T-helper 22 cell (primary cell): ENCODE measurements around the gene ANXA11.

Experiments
- DNase-seq: peaks from one replicate; pipeline ENCODE4 v3.0.0-alpha.2; 2020; ENCODE audit warnings: low read depth

The ANXA11 gene

DNA sequence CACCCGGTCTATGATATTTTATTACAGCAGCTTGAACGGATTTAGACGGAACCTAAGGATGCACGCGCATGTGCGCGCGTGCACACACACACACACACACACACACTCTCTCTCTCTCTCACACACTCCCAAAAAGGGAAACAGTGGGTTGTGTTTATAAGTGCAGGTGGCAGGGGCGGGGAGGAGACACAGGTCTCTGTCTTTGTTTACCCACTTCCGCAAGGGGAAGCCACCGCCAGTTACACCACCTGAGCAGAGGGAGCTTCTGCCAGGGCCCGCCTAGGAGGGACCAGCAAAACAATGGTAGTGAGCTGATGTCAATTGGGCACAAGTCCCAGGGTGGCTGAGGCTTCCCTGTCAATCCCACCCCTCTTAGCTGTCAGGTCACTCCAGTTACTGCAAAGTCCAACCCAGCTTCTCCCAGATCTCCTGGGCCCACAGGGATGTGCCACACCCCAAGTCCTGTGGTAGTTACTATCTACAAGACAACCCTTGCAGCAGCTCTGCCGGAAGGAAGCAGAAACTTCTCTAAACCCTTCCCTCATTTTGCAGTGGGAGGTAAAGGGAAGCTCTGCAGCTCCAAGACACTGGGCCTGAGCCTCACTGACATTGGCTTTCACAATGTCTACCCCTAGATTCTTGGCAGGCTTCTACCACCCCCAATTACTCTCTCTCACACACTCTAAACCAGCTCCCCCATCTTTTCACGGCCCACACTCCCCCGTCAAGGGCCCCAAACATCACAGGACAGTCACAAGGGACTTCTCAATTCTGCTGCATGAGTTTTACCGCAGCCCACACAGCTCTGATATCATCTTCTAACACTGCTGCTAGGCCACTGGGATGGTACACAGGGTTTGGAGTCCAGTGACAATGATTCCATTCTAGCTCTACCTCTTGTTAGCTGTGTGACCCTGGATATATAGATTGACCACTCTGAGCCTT is 17.6 kb downstream of the ANXA11 start:
- DNase-seq: peak; percentile 83

DNA sequence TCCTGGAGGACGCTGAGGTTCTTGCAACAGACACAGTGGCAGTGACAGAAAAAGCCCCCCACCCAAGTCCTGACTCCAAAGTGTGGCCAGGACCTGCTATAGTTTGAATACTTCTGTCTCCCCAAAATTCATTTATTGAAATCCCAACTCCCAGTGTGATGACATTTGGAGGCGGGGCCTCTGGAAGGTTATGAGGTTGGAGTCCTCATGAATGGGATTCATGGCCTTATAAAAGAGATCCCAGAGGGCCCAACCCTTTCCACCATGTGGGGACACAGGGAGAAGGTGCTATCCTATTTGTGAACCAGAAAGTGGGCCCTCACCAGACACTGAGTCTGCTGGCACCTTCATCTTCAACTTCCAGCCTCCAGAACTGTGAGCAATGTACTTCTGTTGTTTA is 18.3 kb downstream of the ANXA11 start:
- no peak for DNase-seq

- no peak for DNase-seq
Observed at GRCh38 chr10:80186364-80187012, 18.8 kb downstream of the ANXA11 start.

DNA sequence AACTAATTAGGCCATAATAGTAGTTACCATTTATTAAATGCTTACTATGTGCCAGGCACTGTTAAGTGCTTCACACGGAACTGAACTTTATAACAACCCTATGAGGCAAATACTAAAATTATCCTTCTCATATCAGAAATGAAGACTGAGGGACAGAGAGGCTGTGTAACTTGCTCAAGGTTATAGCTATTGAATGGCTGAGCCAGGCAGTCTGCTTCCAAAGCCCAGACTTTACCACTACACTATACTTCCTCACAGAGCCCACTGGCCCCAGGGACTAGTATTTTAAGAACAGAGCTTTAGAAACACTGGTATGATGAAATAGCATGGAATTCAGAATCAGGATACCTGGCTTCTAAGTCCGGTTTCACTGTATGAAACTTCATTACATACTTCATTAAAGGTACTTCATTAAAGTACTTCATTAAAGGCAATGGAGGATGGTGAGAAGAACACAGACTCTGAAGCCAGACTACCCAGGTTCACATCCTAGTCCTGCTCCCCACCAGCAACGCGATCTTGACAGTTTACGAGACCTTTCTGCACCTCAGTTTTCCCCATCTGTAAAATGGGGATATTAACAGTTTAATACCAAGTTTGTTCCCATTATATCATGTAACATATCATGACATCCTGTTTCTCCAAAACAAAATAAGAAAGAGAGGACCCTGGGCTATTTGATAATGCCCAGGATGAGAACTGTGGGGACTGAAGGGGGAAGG is 19.6 kb downstream of the ANXA11 start:
- no peak for DNase-seq

DNA sequence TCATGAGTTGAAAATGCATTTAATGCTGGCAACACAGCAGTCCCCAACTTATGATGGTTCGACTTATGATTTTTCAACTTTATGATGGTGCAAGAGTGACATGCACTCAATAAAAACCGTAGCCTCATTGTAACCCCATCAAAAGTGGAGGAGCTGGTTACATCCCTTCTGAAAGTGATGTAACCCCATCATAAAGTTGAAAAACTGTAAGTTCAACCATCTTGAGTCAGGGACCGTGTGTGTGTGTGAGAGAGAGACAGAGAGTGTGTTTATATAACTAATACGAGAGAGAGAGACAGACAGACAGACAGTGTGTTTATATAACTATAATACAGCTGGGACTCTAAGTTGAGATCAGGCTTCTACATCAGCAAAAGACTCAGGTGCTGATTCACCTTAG is 21.0 kb downstream of the ANXA11 start:
- DNase-seq: no peak

- no peak for DNase-seq
Observed at GRCh38 chr10:80183436-80183835, 21.9 kb downstream of the ANXA11 start.

GRCh38 chr10:80182986-80183385 is 22.4 kb downstream of the ANXA11 start:
- no peak for DNase-seq

- DNase-seq: no peak
Observed at GRCh38 chr10:80177781-80178636, 27.3 kb downstream of the ANXA11 start.

DNA sequence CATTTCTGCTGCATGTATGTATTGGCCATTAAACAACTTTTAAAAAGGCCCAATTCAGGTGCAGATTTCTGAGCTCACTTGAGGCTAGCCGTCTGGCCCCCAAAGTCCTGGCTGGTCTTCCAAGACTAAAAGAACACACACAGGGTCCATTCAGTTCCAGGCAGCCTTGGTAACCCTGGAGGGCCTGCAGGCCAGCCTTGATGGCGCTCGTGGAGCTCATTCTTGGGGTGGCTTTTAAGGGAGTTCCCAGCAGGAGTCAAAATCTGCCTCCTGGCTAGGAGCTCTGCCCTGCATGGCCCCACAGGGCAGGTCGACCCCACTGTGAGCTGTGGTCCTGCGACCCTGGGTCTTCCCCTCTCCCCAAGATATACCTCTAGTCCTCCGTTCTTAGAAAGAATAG is 28.8 kb downstream of the ANXA11 start:
- DNase-seq: no peak

DNA sequence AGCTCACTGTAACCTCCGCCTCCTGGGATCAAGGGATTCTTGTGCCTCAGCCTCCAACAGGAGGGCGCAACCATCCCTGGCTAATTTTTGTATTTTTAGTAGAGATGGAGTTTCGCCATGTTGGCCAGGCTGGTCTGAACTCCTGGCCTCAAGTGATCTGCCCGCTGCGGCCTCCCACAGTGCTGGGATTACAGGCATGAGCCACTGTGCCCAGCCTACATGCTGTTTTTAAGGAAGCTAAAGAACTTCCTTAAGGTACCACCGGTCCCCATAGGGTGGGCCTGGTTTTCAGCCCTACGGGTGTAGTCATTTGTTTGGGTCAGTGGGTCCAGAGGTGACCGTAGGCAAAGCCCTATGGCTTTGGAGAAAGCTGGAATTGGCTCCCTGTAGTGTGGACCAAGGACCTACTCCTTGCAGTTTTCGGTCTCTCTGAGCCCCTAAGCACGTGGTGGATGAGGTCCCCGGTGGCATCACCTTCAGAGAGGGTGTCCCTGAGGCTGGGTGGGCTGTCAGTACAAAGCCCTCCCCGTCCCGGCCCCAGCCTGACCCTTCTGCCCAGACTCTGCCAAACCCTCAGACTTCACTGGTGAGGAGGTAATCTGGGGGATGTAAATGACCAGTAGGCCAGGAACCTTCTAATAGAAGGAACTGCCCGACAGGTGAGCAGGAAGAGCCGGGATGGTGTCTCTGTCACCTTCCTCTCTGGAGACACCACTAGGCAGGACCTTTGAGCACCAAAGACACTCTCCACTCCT is 30.5 kb downstream of the ANXA11 start:
- no peak for DNase-seq

- DNase-seq: no peak
Observed at GRCh38 chr10:80173466-80173865, 31.9 kb downstream of the ANXA11 start.

- DNase-seq: no peak
Observed at GRCh38 chr10:80172896-80173295, 32.4 kb downstream of the ANXA11 start.

DNA sequence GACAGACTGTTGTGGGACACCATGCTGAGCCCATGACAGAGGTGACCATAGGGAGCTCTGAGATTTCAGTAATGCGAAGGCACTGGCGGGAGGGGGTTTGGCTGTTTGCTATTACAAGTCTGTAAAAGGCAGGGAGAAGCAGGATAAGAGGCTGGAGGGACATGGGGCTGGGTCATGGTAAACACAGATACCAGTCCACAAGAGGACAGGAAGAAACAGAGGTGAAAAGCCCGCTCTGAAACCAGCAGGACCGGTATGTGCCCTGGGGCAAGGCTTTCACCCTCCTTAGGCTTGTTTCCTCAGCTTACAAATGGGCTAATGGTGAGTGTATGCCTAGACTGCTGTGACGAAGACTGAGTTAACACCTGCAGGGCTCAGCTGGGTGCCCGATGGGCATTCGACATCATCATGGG is 34.1 kb downstream of the ANXA11 start:
- no peak for DNase-seq

DNA sequence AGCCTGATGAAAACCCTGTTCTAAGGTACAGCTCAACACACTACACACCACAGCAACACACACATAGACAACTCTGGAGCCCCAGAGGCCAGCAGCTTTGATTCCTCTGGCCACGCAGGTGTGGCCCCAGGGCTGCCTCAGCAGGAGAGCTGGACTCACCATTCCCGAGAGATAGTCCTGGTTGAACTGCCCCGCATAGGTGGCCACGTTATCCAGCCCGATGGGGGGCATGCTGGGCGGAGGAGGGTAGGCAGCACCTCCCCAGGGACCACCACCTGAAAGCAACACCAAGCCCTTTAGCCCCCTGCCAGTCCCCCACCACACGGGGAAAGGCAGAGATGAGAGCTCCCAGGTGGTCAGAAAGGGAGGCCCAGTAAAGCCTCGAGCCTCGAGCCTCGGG is 34.7 kb downstream of the ANXA11 start:
- DNase-seq: no peak

- DNase-seq: no peak
Observed at GRCh38 chr10:80170026-80170425, 35.3 kb downstream of the ANXA11 start.

DNA sequence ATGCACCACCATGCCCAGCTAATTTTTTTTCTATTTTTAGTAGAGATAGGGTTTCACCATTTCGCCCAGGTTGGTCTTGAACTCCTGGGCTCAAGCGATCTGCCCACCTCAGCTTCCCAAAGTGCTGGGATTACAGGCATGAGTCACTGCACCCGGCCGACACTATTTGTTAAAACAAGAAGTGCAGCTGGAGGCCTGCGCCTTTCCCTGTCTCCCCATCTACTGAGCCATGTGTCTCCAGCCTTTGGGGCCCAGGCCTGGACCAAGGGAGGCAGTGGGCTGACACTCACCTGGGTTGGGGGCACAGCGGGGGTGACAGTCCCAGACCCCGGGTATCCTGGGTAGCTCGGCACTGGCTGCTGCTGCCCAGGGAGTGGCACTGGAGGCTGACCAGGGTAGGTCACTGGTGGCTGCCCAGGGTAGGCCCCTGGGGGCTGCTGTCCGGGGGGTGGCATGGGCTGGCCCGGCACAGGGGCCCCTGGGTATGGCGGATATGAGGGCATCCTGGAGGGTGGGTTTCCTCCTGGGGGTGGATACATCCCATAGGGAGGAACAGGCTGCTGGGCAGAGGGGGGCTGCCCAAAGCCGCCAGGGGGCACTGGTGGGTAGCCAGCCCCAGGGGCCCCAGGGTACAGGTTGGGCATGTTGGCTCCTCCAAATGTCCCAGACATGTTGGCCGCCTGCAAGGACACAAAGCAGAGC is 36.5 kb downstream of the ANXA11 start:
- no peak for DNase-seq

- no peak for DNase-seq
Observed at GRCh38 chr10:80168162-80168511, 37.2 kb downstream of the ANXA11 start.

- no peak for DNase-seq
Observed at GRCh38 chr10:80167471-80168161, 37.7 kb downstream of the ANXA11 start.

GRCh38 chr10:80166581-80167470 is 38.5 kb downstream of the ANXA11 start:
- DNase-seq: no peak
